ENCODE results near the gene ALDH3B1.

- TF ChIP-seq RAD21 (IDR thresholded peaks at IDR 0.05) (no peak), MAX (IDR thresholded peaks at IDR 0.05) (no peak), REST (IDR thresholded peaks at IDR 0.05) (no peak), GABPA (IDR thresholded peaks at IDR 0.05 in 1 of 2, conservative IDR thresholded peaks at IDR 0.05 in 1 of 2) (no peak), CTCF (IDR thresholded peaks at IDR 0.05; ENCODE audit: low read depth, low read length, missing input control) (no peak), YY1 (IDR thresholded peaks at IDR 0.05) (no peak), ATF3 (IDR thresholded peaks at IDR 0.05) (no peak), SP1 (IDR thresholded peaks at IDR 0.05) (no peak), FOXA2 (IDR thresholded peaks at IDR 0.05) (no peak)
Measured at GRCh38 chr11:68052137-68052873, 42.2 kb downstream of the ALDH3B1 start.
